Measurements from ENCODE around the gene GNGT2.

Gene GNGT2

DNA sequence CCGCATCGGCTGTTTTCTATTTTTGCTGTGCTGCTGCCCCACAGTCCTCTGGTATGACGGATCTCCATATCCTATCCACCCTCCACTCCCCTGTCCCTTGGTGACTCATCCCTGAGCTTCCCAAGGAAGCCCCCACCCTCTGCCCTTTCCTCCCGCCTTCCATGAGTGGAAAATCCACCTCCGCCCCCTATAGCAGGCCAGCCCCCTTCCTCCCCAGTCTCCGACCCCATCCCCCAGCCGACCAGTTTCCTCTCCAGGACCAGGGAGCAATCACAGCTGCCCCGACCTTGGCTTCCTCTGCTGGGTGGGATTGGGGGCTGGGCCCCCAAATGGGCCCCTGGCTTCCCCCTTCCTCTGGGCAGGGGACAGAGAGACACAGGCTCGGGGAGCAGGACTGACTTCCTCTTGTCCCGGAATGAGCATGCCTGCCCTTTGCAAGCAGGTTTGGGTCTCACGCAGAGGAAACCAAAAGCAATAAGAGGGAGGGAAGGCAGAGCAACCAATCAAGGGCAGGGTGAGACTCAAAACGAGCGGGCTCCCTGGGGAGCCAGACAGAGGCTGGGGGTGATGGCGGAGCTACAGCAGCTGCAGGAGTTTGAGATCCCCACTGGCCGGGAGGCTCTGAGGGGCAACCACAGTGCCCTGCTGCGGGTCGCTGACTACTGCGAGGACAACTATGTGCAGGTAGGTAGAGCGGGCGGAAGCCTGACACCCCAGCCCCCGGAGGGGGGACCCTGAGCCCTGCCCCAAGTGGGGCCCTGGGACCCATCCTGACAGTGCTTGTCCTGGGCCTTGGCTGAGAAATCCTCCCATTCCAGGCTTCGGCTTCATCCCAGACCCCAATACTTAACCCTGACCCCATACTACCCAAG, at the start of gene GNGT2, which contains the start of gene ABI3:
TSS of gene GNGT2 (minus strand) at position 417 of the 872 bp plus-strand sequence. CDS start 3,152 bp downstream, outside the sequence.
TSS of gene ABI3 (plus strand) at position 550 of the 872 bp plus-strand sequence. CDS start at position 568, 18 bp downstream.
- no peak for DNase-seq

- DNase-seq: no peak
Measured at GRCh38 chr17:49259663-49260010, 49.3 kb upstream of the GNGT2 start.

- no peak for DNase-seq
Measured at GRCh38 chr17:49258394-49258793, 48.0 kb upstream of the GNGT2 start.

DNA sequence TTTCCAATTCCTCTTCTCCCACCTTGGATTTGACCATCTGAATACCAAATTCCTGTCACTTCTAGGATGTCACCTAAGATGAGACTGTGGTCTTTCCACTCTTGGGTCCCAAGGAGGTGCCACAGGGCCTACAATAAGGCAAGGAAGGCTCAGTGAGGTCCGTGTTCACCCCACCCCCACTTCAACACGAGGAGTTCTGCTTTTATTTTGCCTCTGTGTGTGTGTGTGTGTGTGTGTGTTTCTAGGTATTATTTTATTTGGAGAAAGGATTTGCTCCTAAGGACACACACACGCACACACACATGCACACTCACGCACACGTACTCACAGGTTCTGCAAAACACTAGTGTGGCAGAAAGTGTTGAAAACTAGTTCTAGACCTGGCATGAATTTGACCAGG, 44.8 kb upstream of the GNGT2 start:
- DNase-seq: no peak

DNA sequence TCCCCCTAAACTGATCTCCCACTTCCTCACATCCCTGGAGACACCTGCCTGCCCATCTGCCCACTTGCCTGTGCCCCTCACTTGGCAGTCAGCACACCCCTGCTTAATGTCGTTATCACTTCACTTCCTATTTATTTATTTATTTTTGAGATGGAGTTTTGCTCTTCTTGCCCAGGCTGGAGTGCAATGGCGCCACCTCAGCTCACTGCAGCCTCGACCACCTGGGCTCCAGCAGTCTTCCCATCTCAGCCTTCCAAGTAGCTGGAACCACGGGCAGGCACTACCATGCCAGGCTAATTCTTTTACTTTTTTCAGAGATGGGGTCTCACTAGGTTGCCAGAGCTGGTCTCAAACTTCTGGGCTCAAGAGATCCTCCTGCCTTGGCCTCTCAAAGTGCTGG, 43.7 kb upstream of the GNGT2 start:
- DNase-seq: no peak

- no peak for DNase-seq
Measured at GRCh38 chr17:49252148-49252695, 41.8 kb upstream of the GNGT2 start.

GRCh38 chr17:49249890-49250522, 39.6 kb upstream of the GNGT2 start:
- no peak for DNase-seq

GRCh38 chr17:49249292-49249794, 39.0 kb upstream of the GNGT2 start:
- no peak for DNase-seq

DNA sequence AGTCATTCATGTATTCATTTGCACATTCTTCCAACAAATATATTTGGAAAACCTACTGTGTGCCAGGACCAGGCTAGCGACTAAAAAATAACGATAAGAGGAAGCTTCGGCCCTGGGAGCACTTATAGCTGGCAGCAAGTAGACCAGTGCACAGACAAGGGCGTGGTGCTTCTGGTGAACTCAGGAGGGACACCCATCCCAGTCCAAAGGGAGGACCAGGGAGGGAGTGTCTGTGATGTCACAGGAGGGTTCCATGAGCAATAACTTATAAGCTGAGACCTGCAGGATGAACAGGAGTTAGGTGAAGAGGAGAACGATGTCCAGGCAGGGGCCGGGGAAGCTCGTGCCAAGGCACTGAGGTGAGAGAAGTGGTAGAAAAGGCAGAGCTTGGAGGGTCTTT, 37.6 kb upstream of the GNGT2 start:
- no peak for DNase-seq

- DNase-seq: no peak
Measured at GRCh38 chr17:49244839-49245238, 34.5 kb upstream of the GNGT2 start.

GRCh38 chr17:49242813-49243212, 32.4 kb upstream of the GNGT2 start:
- DNase-seq: no peak

DNA sequence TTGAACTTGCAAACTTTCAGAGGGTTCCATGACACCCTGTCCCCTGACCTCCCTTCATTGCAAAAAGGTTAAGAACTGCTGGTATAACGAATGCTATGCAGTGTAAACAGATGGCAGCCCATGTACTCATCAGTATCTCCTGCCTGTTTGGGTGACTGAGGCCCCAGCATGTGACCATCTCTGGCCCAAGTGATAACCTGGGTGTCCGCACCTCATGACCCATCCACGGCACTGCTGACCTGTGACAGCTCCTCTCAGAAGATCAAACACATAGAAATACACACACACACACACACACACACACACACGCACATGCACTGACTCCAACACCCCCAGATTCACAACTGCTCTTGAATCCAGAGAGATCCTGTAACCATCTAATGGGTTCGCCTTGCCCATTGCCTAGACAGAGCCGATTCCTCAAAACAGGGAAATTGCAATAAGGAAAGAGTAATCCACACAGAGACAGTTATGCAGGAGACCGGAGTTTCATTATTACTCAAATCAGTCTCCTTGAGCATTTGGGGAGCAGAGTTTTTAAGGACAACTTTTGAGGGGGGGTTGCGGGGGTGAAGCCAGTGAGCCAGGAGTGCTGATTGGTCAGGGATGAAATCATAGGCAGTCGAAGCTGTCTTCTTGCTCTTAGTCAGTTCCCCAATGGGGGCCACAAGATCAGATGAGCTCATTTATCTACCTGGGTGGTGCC, 31.5 kb upstream of the GNGT2 start:
- no peak for DNase-seq

DNA sequence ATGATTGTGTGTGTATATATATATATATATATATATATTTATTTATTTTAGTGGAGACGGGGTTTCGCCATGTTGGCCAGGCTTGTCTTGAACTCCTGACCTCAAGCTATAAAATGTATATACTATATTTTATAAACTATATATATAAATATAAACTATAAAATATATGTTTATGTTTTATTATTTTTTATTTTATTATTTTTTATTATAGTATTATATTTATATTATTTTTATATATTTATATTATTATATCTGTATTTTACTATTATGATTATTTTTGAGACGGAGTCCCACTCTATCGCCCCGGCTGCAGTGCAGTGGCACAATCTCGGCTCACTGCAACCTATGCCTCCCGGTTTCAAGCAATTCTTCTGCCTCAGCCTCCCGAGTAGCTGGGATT, 30.7 kb upstream of the GNGT2 start:
- no peak for DNase-seq

DNA sequence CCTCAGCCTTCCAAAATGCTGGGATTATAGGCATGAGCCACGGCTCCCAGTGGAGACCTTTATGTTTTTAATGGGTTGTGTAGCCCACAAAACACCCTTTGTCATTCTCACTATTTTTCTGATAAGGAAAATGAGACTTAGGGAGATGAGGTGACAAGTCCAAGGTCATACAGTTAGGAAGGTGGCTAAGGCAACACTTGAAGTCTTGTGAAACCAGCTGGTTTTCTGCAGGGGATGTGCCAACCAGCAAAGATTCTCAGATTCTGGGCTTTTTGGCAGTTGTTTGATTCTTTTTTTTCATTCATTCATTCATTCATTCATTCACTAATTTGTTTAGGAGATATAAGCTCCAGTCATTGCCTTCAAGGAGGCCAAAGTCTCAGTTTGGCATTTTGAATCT, 30.2 kb upstream of the GNGT2 start:
- no peak for DNase-seq

- no peak for DNase-seq
Measured at GRCh38 chr17:49239963-49240362, 29.6 kb upstream of the GNGT2 start.

GRCh38 chr17:49235896-49236295, 25.5 kb upstream of the GNGT2 start:
- DNase-seq: no peak

GRCh38 chr17:49234509-49235080, 24.2 kb upstream of the GNGT2 start:
- DNase-seq: no peak

DNA sequence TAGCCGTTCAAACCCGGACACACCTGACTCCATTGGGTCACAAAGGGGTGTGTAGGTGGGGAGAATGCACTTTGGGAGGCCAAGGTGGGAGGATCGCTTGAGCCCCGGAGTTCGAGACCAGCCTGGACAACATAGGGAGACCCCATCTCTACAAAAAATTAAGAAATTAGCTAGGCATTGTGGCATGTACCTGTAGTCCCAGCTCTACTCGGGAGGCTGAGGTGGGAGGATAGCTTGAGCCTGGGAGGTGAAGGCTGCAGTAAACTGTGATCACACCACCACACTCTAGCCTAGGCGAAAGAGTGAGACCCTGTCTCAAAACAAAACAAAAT, 21.2 kb upstream of the GNGT2 start:
- no peak for DNase-seq

DNA sequence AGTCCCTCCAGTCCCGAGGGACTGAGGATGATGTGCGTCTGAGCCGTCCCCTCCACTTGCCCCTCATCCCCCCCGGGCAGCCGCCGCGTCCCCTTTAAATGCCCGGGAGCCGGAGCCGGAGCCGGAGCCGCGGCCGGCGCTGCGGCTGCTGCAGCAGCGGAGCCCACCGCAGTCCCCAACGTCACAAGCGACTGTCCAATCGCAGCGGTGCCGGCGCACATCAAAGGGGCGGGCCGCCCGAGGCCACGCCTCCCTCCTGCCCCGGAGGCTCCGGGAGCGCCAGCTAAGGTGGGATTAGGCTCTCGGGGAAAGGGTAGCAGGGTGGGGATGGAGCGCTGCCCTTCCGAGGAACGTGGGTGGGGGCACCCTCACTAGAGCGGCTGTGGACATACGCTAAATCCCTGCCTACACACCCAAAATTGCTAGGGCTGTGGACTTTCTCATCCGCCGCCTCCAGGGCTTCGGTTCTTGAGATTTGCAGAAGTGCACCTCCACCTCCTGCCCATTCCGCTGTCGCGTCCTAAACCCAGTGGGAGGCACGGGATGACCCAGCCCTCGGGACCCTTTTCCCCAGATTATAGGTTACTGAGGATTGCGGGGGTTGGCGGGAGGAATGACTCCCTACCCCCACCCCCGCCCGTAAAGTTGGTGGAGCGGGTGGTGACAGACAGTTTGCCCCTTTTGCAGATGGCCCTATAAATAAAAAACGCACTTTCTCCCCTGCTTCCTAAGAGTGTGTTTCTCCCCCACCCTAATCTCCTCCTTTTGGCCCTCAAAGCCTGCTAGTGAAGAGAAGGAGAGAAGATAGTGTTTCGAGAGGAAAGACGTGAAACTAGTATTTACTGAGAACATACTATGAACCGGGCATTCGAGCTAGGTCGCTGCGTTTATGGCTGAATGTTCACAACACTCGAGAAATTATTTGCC, 20.5 kb upstream of the GNGT2 start, which contains the start of gene PHOSPHO1:
TSS of gene PHOSPHO1 (minus strand) at position 152 of the 927 bp plus-strand sequence. CDS start 4,096 bp downstream, outside the sequence.
- peak; percentile 43 for DNase-seq

- no peak for DNase-seq
Measured at GRCh38 chr17:49229805-49230600, 19.6 kb upstream of the GNGT2 start.
